ENCODE measurements around the gene ITGB5.

The ITGB5 gene

GRCh38 chr3:124809039-124809438 lies 78.1 kb downstream of the ITGB5 start:
- TF ChIP-seq CTCF (IDR thresholded peaks at IDR 0.05; ENCODE audit: low read depth, low read length, missing control alignments), result no peak
- no peak overlapping the region for H3K4me3 ChIP-seq (ENCODE audit: low read depth, low read length)
- DNase-seq (ENCODE audit: low read depth), result no peak

- TF ChIP-seq CTCF (IDR thresholded peaks at IDR 0.05; ENCODE audit: low read depth, low read length, missing control alignments), result no peak
- DNase-seq (ENCODE audit: low read depth), result no peak
- H3K4me3 ChIP-seq (ENCODE audit: low read depth, low read length), result no peak overlapping the region
Measured at GRCh38 chr3:124805671-124806070, 81.5 kb downstream of the ITGB5 start.

- no peak for TF ChIP-seq CTCF (IDR thresholded peaks at IDR 0.05; ENCODE audit: low read depth, low read length, missing control alignments)
- no peak for DNase-seq (ENCODE audit: low read depth)
- H3K4me3 ChIP-seq (ENCODE audit: low read depth, low read length), result no peak overlapping the region
Measured at GRCh38 chr3:124804875-124805274, 82.3 kb downstream of the ITGB5 start.

- TF ChIP-seq CTCF (IDR thresholded peaks at IDR 0.05; ENCODE audit: low read depth, low read length, missing control alignments), result no peak
- DNase-seq (ENCODE audit: low read depth), result no peak
- H3K4me3 ChIP-seq (ENCODE audit: low read depth, low read length), result no peak overlapping the region
Measured at GRCh38 chr3:124802702-124803101, 84.5 kb downstream of the ITGB5 start.

- no peak for TF ChIP-seq CTCF (IDR thresholded peaks at IDR 0.05; ENCODE audit: low read depth, low read length, missing control alignments)
- H3K4me3 ChIP-seq (ENCODE audit: low read depth, low read length), result no peak overlapping the region
- no peak for DNase-seq (ENCODE audit: low read depth)
Measured at GRCh38 chr3:124802061-124802698, 85.0 kb downstream of the ITGB5 start.

GRCh38 chr3:124800511-124801258 lies 86.5 kb downstream of the ITGB5 start:
- DNase-seq (ENCODE audit: low read depth), result no peak
- H3K4me3 ChIP-seq (ENCODE audit: low read depth, low read length), result no peak overlapping the region

More at GRCh38 chr3:124800511-124801258, 86.5 kb downstream of the ITGB5 start:
- TF ChIP-seq CTCF (IDR thresholded peaks at IDR 0.05; ENCODE audit: low read depth, low read length, missing control alignments), result no peak
